Tibial artery (tissue), 4 donors: ENCODE data around the gene TSC2.
A peak's percentile ranks its signal among the peaks of the same experiment; 100 is the strongest.
"Not testable (repeated sequence)": the region's sequence is repeated elsewhere in the genome, so short reads cannot be mapped to it uniquely, and the experiment has no call there.

Experiments used
- DNase-seq, 2 donors: peaks; one replicate each; pipeline ENCODE4 v3.0.0-alpha.2; 2019
- H3K27ac ChIP-seq, 2 donors: fragments of 200-600 bp; sonication (generic) in 1 of 2; 1 replicate in 1 of 2; 2 replicates in 1 of 2; pipeline ENCODE4 v1.5.1; 2018 to 2019; ENCODE audit warnings: mild to moderate bottlenecking in 1 of 2
- H3K27me3 ChIP-seq, 2 donors: fragments of 200-600 bp; sonication (generic) in 1 of 2; one replicate each; pipeline versions ENCODE4 v1.5.1 to v1.6.0; 2016 to 2019
- H3K36me3 ChIP-seq, 3 donors: fragments of 200-600 bp; sonication (generic) in 2 of 3; one replicate each; pipeline ENCODE4 v1.5.1; 2016 to 2019; ENCODE audit warnings: mild to moderate bottlenecking in 2 of 3
- H3K4me1 ChIP-seq, 4 donors: fragments of 200-600 bp; sonication (generic) in 2 of 4; 1 replicate in 3 of 4; 2 replicates in 1 of 4; pipeline ENCODE4 v1.5.1; 2016 to 2019
- H3K4me3 ChIP-seq, 2 donors: fragments of 200-600 bp; sonication (generic) in 1 of 2; 1 replicate in 1 of 2; 2 replicates in 1 of 2; pipeline ENCODE4 v1.5.1; 2018 to 2019; ENCODE audit warnings: mild to moderate bottlenecking in 2 of 2
- H3K9me3 ChIP-seq, 3 donors: fragments of 200-600 bp; sonication (generic) in 1 of 3; one replicate each; pipeline ENCODE4 v1.5.1; 2016 to 2019
- CTCF ChIP-seq, 2 experiments: fragments of 200-600 bp in 1 of 2; fragments of 450-650 bp in 1 of 2; IDR thresholded peaks; one replicate each; pipeline ENCODE4 v1.5.1; 2017 to 2019; ENCODE audit warnings: antibody characterized with exemption in 2 of 2, mild to moderate bottlenecking in 1 of 2, moderate library complexity in 1 of 2
- intact Hi-C: fragments of 100-400 bp; cut with DNase I; formaldehyde crosslinking; loops from one replicate; pipeline ENCODE4 v1.15.0; 2023; ENCODE audit warnings: low total_unique reads

TSC2 gene

DNA sequence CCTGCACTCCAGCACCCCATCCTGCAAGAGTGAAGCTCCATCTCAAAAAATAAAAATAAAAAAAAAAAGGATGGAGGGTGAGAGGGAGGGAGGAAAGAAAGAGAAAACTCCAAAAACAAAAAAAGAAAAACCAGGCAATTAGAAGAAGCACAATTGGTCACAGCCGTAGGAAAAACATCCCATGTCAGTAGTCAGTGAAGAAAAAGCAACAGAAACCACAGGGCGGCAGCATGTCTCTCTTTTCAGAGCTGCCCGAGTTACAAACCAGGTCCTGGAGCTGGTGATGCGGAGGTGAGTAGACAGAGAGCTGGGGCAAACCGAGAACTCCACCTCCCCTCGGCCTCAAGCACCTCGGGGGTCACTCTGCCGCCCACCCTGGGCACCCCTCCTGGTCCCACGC is 73.5 kb downstream of the TSC2 start:
- peak; percentile 51 to 52 for TF ChIP-seq CTCF (IDR thresholded peaks at IDR 0.05)
- Histone ChIP-seq H3K27ac (peak overlapping the region; percentile 98), H3K4me1 (peaks cover under 1 to 80% (median 65%) of the 10 kb centered on the region in 4 donors), H3K36me3 (peaks cover 0 to 11% (median 7%) of the 10 kb centered on the region in 3 donors), H3K4me3 (peak overlapping the region; percentile 38 to 56)
- DNase-seq: peak; percentile 66 to 89
- H3K9me3 ChIP-seq, intact Hi-C loops, H3K27me3 ChIP-seq: not testable (repeated sequence)

DNA sequence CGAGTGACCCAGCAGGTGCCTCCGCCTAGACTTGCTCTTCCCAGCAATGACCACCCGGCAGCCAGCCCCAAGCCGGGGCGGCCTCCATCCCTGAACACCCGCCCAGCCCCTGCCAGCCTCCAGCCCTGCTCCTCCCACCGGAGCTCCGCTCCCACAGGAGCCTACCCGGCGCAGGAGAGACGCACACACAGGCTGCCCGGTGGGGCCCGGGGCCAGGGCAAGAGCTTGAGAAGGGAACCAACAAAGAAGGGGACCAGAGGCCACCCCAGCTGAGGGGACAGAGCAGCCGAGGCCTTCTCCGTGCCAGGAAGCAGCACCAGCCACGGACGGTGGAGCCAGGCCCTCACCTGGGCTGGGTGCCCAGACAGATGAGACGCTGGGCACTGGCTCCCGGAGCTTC is 74.1 kb downstream of the TSC2 start:
- Histone ChIP-seq H3K4me1 (peaks cover 6 to 80% (median 65%) of the 10 kb centered on the region in 4 donors), H3K4me3 (peak overlapping the region; percentile 38 to 56), H3K27me3 (no peaks in the 10 kb centered on the region), H3K36me3 (peaks cover 0 to 7% (median 6%) of the 10 kb centered on the region in 3 donors), H3K27ac (peak overlapping the region; percentile 98), H3K9me3 (no peaks in the 10 kb centered on the region)
- no peak for TF ChIP-seq CTCF (IDR thresholded peaks at IDR 0.05)
- DNase-seq: peak in 1 of 2 donors; percentile 87
- intact Hi-C loops: no loop called here

- Histone ChIP-seq H3K27me3 (no peaks in the 10 kb centered on the region), H3K36me3 (peaks cover 0 to 1% (median 0%) of the 10 kb centered on the region in 3 donors), H3K9me3 (no peaks in the 10 kb centered on the region), H3K4me1 (peaks cover 12 to 80% (median 65%) of the 10 kb centered on the region in 4 donors), H3K27ac (peak overlapping the region; percentile 98), H3K4me3 (peak overlapping the region; percentile 38 to 56)
- DNase-seq: no peak
- intact Hi-C loops: no loop called here
- TF ChIP-seq CTCF (IDR thresholded peaks at IDR 0.05): no peak
Measured at GRCh38 chr16:2122429-2122828, 74.6 kb downstream of the TSC2 start.

- peaks cover 14 to 80% (median 66%) of the 10 kb centered on the region in 4 donors for H3K4me1 ChIP-seq
- H3K36me3 ChIP-seq, H3K27me3 ChIP-seq, intact Hi-C loops, H3K9me3 ChIP-seq: not testable (repeated sequence)
- H3K4me3 ChIP-seq: peak overlapping the region; percentile 38 to 56
- peak overlapping the region; percentile 98 for H3K27ac ChIP-seq
- DNase-seq: peak in 1 of 2 donors; percentile 84
Measured at GRCh38 chr16:2122934-2123683, 75.3 kb downstream of the TSC2 start.

DNA sequence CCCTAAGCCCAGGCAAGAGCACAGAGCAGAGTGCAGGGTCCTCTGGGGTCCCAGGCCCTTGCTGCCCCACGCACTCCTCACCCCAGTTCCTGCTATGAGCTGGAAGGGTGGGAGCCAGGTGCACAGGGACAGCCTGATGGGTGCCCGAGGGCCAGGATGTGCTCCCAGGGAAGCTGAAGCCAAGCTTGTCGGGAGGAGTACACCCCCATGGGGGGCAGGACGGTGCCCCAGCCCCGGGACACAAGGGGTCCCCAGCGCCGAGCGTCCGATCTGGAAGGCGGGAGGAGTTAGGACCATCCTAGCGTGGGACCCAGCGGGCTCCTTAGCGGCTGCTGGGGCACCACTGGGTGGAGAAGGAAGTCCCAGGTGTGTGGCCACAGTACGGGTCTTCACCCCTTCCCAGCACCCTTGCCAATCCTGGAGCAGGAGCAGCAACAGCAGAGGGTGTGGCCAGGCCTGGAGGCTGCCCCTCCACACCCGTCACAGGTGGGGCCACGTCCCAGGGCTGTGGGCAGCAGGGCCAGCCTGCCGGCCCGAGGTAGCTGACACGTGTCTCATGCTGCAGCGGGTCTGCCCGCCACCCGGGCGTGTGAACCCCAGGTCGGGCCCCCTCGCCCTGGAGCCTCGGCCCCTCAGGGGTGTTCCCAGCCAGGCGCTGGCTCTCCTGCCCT is 76.1 kb downstream of the TSC2 start:
- DNase-seq, intact Hi-C loops, H3K27me3 ChIP-seq, H3K9me3 ChIP-seq, H3K36me3 ChIP-seq: not testable (repeated sequence)
- Histone ChIP-seq H3K4me3 (peak overlapping the region; percentile 49 to 56), H3K4me1 (peaks cover 14 to 85% (median 71%) of the 10 kb centered on the region in 4 donors), H3K27ac (peak overlapping the region; percentile 98)

DNA sequence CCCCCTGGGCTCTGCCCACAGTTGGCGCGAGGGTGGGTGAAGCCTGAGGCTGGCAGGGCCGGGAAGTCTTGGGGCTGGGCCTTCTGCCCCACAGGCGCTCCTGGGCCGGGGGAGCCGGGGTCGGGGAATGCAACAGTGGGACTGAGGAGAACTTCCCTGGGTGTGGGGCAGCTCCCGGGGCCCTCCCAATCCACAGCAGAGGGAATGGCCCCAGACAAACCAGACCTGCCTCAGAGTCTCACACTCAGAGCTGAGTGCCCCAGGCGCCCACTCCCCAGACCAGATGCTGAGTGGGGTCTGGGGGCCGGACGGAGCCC is 76.5 kb downstream of the TSC2 start:
- Histone ChIP-seq H3K27ac (peak overlapping the region; percentile 98), H3K4me3 (peak overlapping the region; percentile 49 to 56), H3K4me1 (peaks cover 14 to 89% (median 73%) of the 10 kb centered on the region in 4 donors)
- intact Hi-C loops, DNase-seq, H3K36me3 ChIP-seq, H3K27me3 ChIP-seq, H3K9me3 ChIP-seq: not testable (repeated sequence)

DNA sequence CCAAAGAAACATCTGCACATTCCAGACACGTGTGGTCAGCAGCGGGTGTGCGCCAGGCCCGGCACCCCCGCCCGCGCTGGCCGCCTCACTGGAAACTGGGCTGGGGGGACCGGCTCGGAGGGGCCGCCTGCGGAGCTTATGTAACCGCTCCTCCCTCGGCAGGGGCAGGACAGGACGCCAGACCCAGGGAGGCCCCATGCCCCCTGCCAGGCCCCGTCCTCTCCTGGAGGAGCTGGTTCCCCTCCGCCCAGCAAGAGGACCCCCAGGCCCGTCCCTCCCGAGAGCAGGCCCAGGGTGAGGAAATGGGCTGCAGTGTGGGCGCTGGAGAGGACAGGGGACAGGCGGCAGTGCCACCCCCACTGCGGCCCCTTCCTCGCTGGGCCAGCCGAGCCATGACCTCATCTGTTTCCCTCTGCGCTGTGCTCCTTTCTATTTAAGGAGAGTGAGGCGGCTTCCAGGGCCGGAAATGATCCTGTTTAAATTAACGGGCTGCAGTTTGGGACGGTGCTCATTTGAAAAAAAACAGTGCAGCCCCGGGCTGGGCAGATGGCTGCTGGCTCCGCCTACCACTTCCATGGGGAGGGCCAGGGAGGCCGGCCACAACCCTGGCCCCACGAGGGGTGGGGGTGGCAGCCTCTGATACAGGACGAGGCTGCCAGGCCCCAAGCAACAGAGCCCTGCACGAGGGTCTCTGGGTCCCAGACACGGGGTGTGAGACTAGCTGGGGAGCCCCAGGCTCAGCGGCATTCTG is 77.1 kb downstream of the TSC2 start:
- intact Hi-C loops, H3K36me3 ChIP-seq, H3K27me3 ChIP-seq, H3K9me3 ChIP-seq: not testable (repeated sequence)
- Histone ChIP-seq H3K4me1 (peaks cover 14 to 92% (median 74%) of the 10 kb centered on the region in 4 donors), H3K27ac (peak overlapping the region; percentile 98), H3K4me3 (peak overlapping the region; percentile 49 to 56)
- peak; percentile 80 to 94 for DNase-seq

- H3K27me3 ChIP-seq, intact Hi-C loops, DNase-seq, H3K36me3 ChIP-seq, H3K9me3 ChIP-seq: not testable (repeated sequence)
- H3K4me1 ChIP-seq: peaks cover 14 to 92% (median 79%) of the 10 kb centered on the region in 4 donors
- H3K4me3 ChIP-seq: peak overlapping the region; percentile 49 to 56
- peak overlapping the region; percentile 98 for H3K27ac ChIP-seq
Measured at GRCh38 chr16:2125609-2126008, 77.8 kb downstream of the TSC2 start.

GRCh38 chr16:2126161-2126743 is 78.5 kb downstream of the TSC2 start:
- H3K27me3 ChIP-seq, H3K9me3 ChIP-seq, intact Hi-C loops, H3K36me3 ChIP-seq: not testable (repeated sequence)
- peak overlapping the region; percentile 98 for H3K27ac ChIP-seq
- DNase-seq: peak; percentile 54 to 92
- peaks cover 14 to 92% (median 79%) of the 10 kb centered on the region in 4 donors for H3K4me1 ChIP-seq
- peak overlapping the region; percentile 49 to 56 for H3K4me3 ChIP-seq

GRCh38 chr16:2126928-2127556 is 79.3 kb downstream of the TSC2 start:
- H3K27me3 ChIP-seq, H3K9me3 ChIP-seq, intact Hi-C loops, H3K36me3 ChIP-seq: not testable (repeated sequence)
- peak in 1 of 2 donors; percentile 88 for DNase-seq
- H3K4me3 ChIP-seq: peak overlapping the region; percentile 49 to 56
- H3K4me1 ChIP-seq: peaks cover 14 to 93% (median 79%) of the 10 kb centered on the region in 4 donors
- peak overlapping the region; percentile 98 for H3K27ac ChIP-seq
